Osteoblast (primary cell): ENCODE results near the gene KIF25. TPM values are rescaled to one million over a fixed set of nuclear protein-coding genes. Genes with fewer than 3 reads are reported as not detected.

Experiments
- DNase-seq: peaks from one replicate; pipeline ENCODE4 v3.0.0; 2011; ENCODE audit warnings: low spot score, mixed read lengths; ENCODE audit not compliant: insufficient read length; ENCODE audit errors: missing footprints
- H2AFZ ChIP-seq: 2 replicates; pipeline ENCODE4 v1.6.0; 2011; ENCODE audit warnings: mild to moderate bottlenecking, low read length
- H3K27ac ChIP-seq: 2 replicates; pipeline ENCODE4 v1.5.1; 2011; ENCODE audit warnings: mild to moderate bottlenecking, low read depth, low read length, moderate library complexity
- H3K27me3 ChIP-seq: 2 replicates; pipeline ENCODE4 v1.6.0; 2012; ENCODE audit warnings: mild to moderate bottlenecking, control low read depth, inconsistent platforms, low read length, moderate library complexity; ENCODE audit not compliant: insufficient read depth
- H3K36me3 ChIP-seq: 2 replicates; pipeline ENCODE4 v1.5.1; 2011; ENCODE audit warnings: mild to moderate bottlenecking, low read length, control low read depth, moderate library complexity; ENCODE audit not compliant: insufficient read depth
- H3K4me1 ChIP-seq: 2 replicates; pipeline ENCODE4 v1.5.1; 2011; ENCODE audit warnings: mild to moderate bottlenecking, low read length, control low read depth, moderate library complexity; ENCODE audit not compliant: insufficient read depth
- H3K4me2 ChIP-seq: 2 replicates; pipeline ENCODE4 v1.6.0; 2011; ENCODE audit warnings: mild to moderate bottlenecking, low read length; ENCODE audit not compliant: insufficient read depth
- H3K4me3 ChIP-seq: fragments of 200-600 bp; sonication (generic); 3 replicates; pipeline ENCODE4 v1.5.1; 2012; ENCODE audit warnings: mild to moderate bottlenecking, low read length, inconsistent platforms; ENCODE audit not compliant: insufficient read depth
- H3K79me2 ChIP-seq: 2 replicates; pipeline ENCODE4 v1.6.0; 2012; ENCODE audit warnings: mild to moderate bottlenecking, low read length, control low read depth, inconsistent platforms; ENCODE audit not compliant: insufficient read depth
- H3K9me3 ChIP-seq: 2 replicates; pipeline ENCODE4 v1.5.1; 2011; ENCODE audit warnings: low read depth, low read length, control low read depth
- H4K20me1 ChIP-seq: 2 replicates; pipeline ENCODE4 v1.6.0; 2012; ENCODE audit warnings: mild to moderate bottlenecking, low read length, control low read depth; ENCODE audit not compliant: insufficient read depth
- CTCF ChIP-seq: IDR thresholded peaks from 2 replicates; pipeline ENCODE4 v1.5.1; 2011; ENCODE audit warnings: mild to moderate bottlenecking, low read depth, low read length, moderate library complexity; ENCODE audit errors: extremely low read depth
- total RNA-seq: library from RNA; depleted of rRNA; stranded (reverse); fragments of >200 nt; gene quantifications from 2 replicates; pipeline ENCODE4 v1.2.3, GENCODE V29; 2012

Gene KIF25
- total RNA-seq, 1 donor, result not detected

- no peaks in the 10 kb centered on the region for H3K4me1 ChIP-seq
- H3K27ac ChIP-seq, result no peak overlapping the region
- no peaks in the 10 kb centered on the region for H4K20me1 ChIP-seq
- no peak for DNase-seq
- no peak overlapping the region for H2AFZ ChIP-seq
- no peak overlapping the region for H3K4me2 ChIP-seq
- no peaks in the 10 kb centered on the region for H3K27me3 ChIP-seq
- H3K36me3 ChIP-seq, result peaks cover 19% of the 10 kb centered on the region
- H3K79me2 ChIP-seq, result no peaks in the 10 kb centered on the region
- no peak for TF ChIP-seq CTCF
- no peak overlapping the region for H3K4me3 ChIP-seq
- no peaks in the 10 kb centered on the region for H3K9me3 ChIP-seq
These were observed 34.8 kb upstream of the KIF25 start for GRCh38 chr6:167962711-167963110.

GRCh38 chr6:167963589-167964057 lies 33.8 kb upstream of the KIF25 start:
- Histone ChIP-seq H3K4me3 (no peak overlapping the region), H3K27me3 (no peaks in the 10 kb centered on the region), H3K9me3 (no peaks in the 10 kb centered on the region), H2AFZ (no peak overlapping the region), H4K20me1 (no peaks in the 10 kb centered on the region), H3K4me1 (no peaks in the 10 kb centered on the region), H3K27ac (no peak overlapping the region), H3K4me2 (no peak overlapping the region), H3K36me3 (peaks cover 19% of the 10 kb centered on the region), H3K79me2 (no peaks in the 10 kb centered on the region)
- DNase-seq, result no peak
- TF ChIP-seq CTCF, result no peak

GRCh38 chr6:167965592-167966539 lies 31.6 kb upstream of the KIF25 start:
- no peak overlapping the region for H3K27ac ChIP-seq
- no peak overlapping the region for H3K4me2 ChIP-seq
- peaks cover 19% of the 10 kb centered on the region for H3K36me3 ChIP-seq
- no peak overlapping the region for H2AFZ ChIP-seq
- no peaks in the 10 kb centered on the region for H4K20me1 ChIP-seq
- H3K4me1 ChIP-seq, result no peaks in the 10 kb centered on the region
- H3K9me3 ChIP-seq, result no peaks in the 10 kb centered on the region
- DNase-seq, result no peak
- H3K79me2 ChIP-seq, result no peaks in the 10 kb centered on the region
- H3K27me3 ChIP-seq, result no peaks in the 10 kb centered on the region
- TF ChIP-seq CTCF, result no peak
- no peak overlapping the region for H3K4me3 ChIP-seq

GRCh38 chr6:167966540-167966905 lies 30.9 kb upstream of the KIF25 start:
- peaks cover 19% of the 10 kb centered on the region for H3K36me3 ChIP-seq
- no peak overlapping the region for H2AFZ ChIP-seq
- no peak for TF ChIP-seq CTCF
- no peaks in the 10 kb centered on the region for H3K9me3 ChIP-seq
- no peak overlapping the region for H3K4me2 ChIP-seq
- no peaks in the 10 kb centered on the region for H3K79me2 ChIP-seq
- H3K4me3 ChIP-seq, result no peak overlapping the region
- H3K4me1 ChIP-seq, result no peaks in the 10 kb centered on the region
- H3K27ac ChIP-seq, result no peak overlapping the region
- H4K20me1 ChIP-seq, result no peaks in the 10 kb centered on the region
- no peaks in the 10 kb centered on the region for H3K27me3 ChIP-seq
- DNase-seq, result no peak
